ENCODE data around the gene GNPDA1. TPM values are rescaled to one million over a fixed set of nuclear protein-coding genes. Genes with fewer than 3 reads are reported as not detected.

The GNPDA1 gene
- total RNA-seq, 1 experiment from 2014 or later = 99.9 TPM

DNA sequence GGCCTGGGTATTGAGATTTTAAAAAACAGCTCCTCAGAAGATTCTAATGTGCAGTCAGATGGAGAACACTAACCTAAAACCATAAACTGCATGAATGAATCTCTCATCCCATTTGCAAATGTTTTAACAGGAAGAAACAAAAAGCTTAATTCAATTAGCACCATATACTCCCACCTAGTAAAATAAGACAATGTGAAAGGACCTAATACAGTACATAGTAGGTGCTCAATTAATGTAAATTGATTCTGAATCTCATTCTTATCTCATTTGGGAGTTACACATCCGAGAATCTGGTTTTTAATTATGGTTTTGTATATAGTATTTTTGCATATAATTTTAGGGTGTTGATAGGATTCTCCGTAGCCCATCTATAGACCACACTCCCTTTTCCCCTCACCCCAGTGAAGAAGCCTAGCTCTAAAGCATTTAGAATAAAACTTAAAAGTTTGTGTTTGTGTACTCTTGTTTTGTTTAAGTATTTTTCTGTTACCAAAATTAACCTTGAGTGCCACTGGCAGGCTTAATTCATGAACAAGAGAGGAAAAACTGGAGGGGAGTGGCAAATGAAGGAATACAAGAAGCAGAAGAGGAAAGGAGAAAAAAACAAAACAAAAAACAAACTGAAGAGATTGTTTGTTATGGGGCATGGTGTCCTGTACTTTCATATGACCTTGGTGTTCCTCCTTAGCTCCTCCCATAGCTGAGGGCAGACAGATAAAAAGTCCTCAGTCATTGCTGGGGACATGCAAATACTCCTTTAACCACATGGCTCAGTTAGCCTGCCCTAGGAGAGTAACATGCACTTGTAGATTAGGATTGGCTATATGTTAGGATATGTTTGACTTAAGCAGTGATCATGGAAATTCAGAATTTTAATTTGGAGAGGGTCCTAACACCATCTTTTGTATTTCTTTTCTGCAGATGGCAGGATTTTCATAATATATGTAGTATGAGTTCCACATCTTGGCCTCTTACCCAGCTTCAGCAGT lies 42.8 kb downstream of the GNPDA1 start:
- Histone ChIP-seq H3K27ac (ENCODE audit: low read length) (peak overlapping the region; percentile 92), H3K4me3 (ENCODE audit: low read depth in 2 of 2, low read length in 2 of 2) (peak overlapping the region; percentile 95 to 96), H3K27me3 (ENCODE audit: control insufficient read depth, insufficient read depth, low read length) (no peaks in the 10 kb centered on the region), H3K4me1 (ENCODE audit: control insufficient read depth, insufficient read depth, low read length) (peaks cover 13% of the 10 kb centered on the region), H3K36me3 (ENCODE audit: control insufficient read depth, insufficient read depth, low read length) (peaks cover 32% of the 10 kb centered on the region), H3K9me3 (ENCODE audit: control insufficient read depth, insufficient read depth, low read depth, low read length) (no peaks in the 10 kb centered on the region)
- DNase-seq (ENCODE audit: low read depth, low spot score) (no peak), ATAC-seq (no peak)
- BruUV-seq (replicated peaks) = TSS peak; percentile 66
- ChIA-PET CTCF (interaction anchor here (1.0 to 1.9 kb wide), 4 partner anchors 8 to 91 kb away, joined by 3 to 9 read pairs (median 4); partner anchors contain the start of gene PCDH12), POLR2A (no interaction called here)
- TF ChIP-seq CTCF (IDR thresholded peaks at IDR 0.05) (no peak), POLR2AphosphoS5 (IDR thresholded peaks at IDR 0.05; ENCODE audit: low read depth, low read length) (no peak), REST (IDR thresholded peaks at IDR 0.05; ENCODE audit: insufficient read depth in 1 of 2, low read depth in 2 of 2, low read length in 1 of 2) (no peak), SIN3A (IDR thresholded peaks at IDR 0.05; ENCODE audit: borderline replicate concordance, insufficient read depth, low read depth, low read length) (no peak), TCF7L2 (IDR thresholded peaks at IDR 0.05; ENCODE audit: low read depth, low read length) (no peak)
- in situ Hi-C loops (cut with HindIII; ENCODE audit: low pct_unique_long_range_greater_than_20kb, low sequenced_read_pairs) = no loop called here
- intact Hi-C loops (cut with micrococcal nuclease; ENCODE audit: unreplicated experiment) = loop anchor here (10.0 kb wide), 1 partner anchor 305 kb away; no protein-coding TSS in a partner anchor

- intact Hi-C loops (cut with micrococcal nuclease; ENCODE audit: unreplicated experiment) (loop anchor here (10.0 kb wide), 1 partner anchor 304 kb away; no protein-coding TSS in a partner anchor), in situ Hi-C loops (cut with HindIII; ENCODE audit: low pct_unique_long_range_greater_than_20kb, low sequenced_read_pairs) (no loop called here)
- H3K27me3 ChIP-seq (ENCODE audit: control insufficient read depth, insufficient read depth, low read length) = no peaks in the 10 kb centered on the region
- ChIA-PET CTCF (interaction anchor here (0.6 to 1.9 kb wide), 9 partner anchors 8 to 277 kb away, joined by 3 to 9 read pairs (median 4); partner anchors contain the start of gene PCDH12), POLR2A (interaction anchor here (0.6 kb wide), 1 partner anchor 269 kb away, joined by 3 read pairs; no protein-coding TSS in a partner anchor)
- no peaks in the 10 kb centered on the region for H3K9me3 ChIP-seq (ENCODE audit: control insufficient read depth, insufficient read depth, low read depth, low read length)
- BruUV-seq (replicated peaks) = no TSS peak
- H3K4me1 ChIP-seq (ENCODE audit: control insufficient read depth, insufficient read depth, low read length) = peaks cover 13% of the 10 kb centered on the region
- TF ChIP-seq SIN3A (IDR thresholded peaks at IDR 0.05; ENCODE audit: borderline replicate concordance, insufficient read depth, low read depth, low read length) (peak; percentile 47; the same call in 1 of the 2 replicates), CTCF (IDR thresholded peaks at IDR 0.05) (peak; percentile 99), POLR2AphosphoS5 (IDR thresholded peaks at IDR 0.05; ENCODE audit: low read depth, low read length) (peak; percentile 94), REST (IDR thresholded peaks at IDR 0.05; ENCODE audit: insufficient read depth in 1 of 2, low read depth in 2 of 2, low read length in 1 of 2) (no peak), TCF7L2 (IDR thresholded peaks at IDR 0.05; ENCODE audit: low read depth, low read length) (no peak)
- H3K36me3 ChIP-seq (ENCODE audit: control insufficient read depth, insufficient read depth, low read length) = peaks cover 23% of the 10 kb centered on the region
- DNase-seq (ENCODE audit: low read depth, low spot score) = peak; percentile 53
- peak within 1 kb of the TSS; percentile 92 for H3K27ac ChIP-seq (ENCODE audit: low read length)
- peak; percentile 99 for ATAC-seq
- peak within 1 kb of the TSS; percentile 95 to 96 for H3K4me3 ChIP-seq (ENCODE audit: low read depth in 2 of 2, low read length in 2 of 2)
Observed at GRCh38 chr5:141968914-141969608, 43.8 kb downstream of the GNPDA1 start, which contains the start of gene RNF14. Gene RNF14, plus strand, starts transcription at chr5:141969105. Its CDS starts 4,484 bp downstream, at chr5:141973589.

Measured in Panc1 (cell line).